HG03342 (cell line): Measurements from ENCODE around the gene ZNF423.
"Not testable (repeated sequence)": the region's sequence is repeated elsewhere in the genome, so short reads cannot be mapped to it uniquely, and the experiment has no call there.

Experiments used
- ATAC-seq: cut with Tn5 transposase; IDR thresholded peaks from one replicate; pipeline ENCODE4 v1.9.1; 2021; ENCODE audit warnings: mild to moderate bottlenecking, moderate library complexity; ENCODE audit not compliant: unreplicated experiment

The ZNF423 gene

GRCh38 chr16:49855822-49856671, at the start of gene ZNF423:
TSS of gene ZNF423 (minus strand) at chr16:49856112. CDS start at chr16:49855774, 338 bp downstream.
- no peak for ATAC-seq

- ATAC-seq, result no peak
These were observed 48.6 kb upstream of the ZNF423 start for GRCh38 chr16:49904348-49905062.

GRCh38 chr16:49902908-49903307, 47.0 kb upstream of the ZNF423 start:
- no peak for ATAC-seq

GRCh38 chr16:49901711-49902110, 45.8 kb upstream of the ZNF423 start:
- ATAC-seq, result no peak

- no peak for ATAC-seq
These were observed 45.0 kb upstream of the ZNF423 start for GRCh38 chr16:49900875-49901274.

- ATAC-seq, result no peak
These were observed 44.2 kb upstream of the ZNF423 start for GRCh38 chr16:49899991-49900695.

- ATAC-seq, result no peak
These were observed 40.6 kb upstream of the ZNF423 start for GRCh38 chr16:49896447-49896964.

GRCh38 chr16:49890876-49891275, 35.0 kb upstream of the ZNF423 start:
- ATAC-seq, result no peak

GRCh38 chr16:49889725-49890397, 33.9 kb upstream of the ZNF423 start:
- no peak for ATAC-seq

- no peak for ATAC-seq
These were observed 30.7 kb upstream of the ZNF423 start for GRCh38 chr16:49886554-49887094.

- no peak for ATAC-seq
These were observed 28.4 kb upstream of the ZNF423 start for GRCh38 chr16:49884033-49885015.

GRCh38 chr16:49883076-49884014, 27.4 kb upstream of the ZNF423 start:
- no peak for ATAC-seq

- ATAC-seq, result no peak
These were observed 26.0 kb upstream of the ZNF423 start for GRCh38 chr16:49881890-49882289.

- ATAC-seq, result not testable (repeated sequence)
These were observed 22.6 kb upstream of the ZNF423 start for GRCh38 chr16:49878540-49878939.

- ATAC-seq, result no peak
These were observed 20.8 kb upstream of the ZNF423 start for GRCh38 chr16:49876716-49877129.

GRCh38 chr16:49875806-49876715, 20.1 kb upstream of the ZNF423 start:
- ATAC-seq, result no peak

- ATAC-seq, result no peak
These were observed 18.8 kb upstream of the ZNF423 start for GRCh38 chr16:49874613-49875237.
